K562 (cell line): Measurements from ENCODE around the gene KLF1. TPM values are rescaled to one million over a fixed set of nuclear protein-coding genes. Genes with fewer than 3 reads are reported as not detected.

Experiments
- CBX2 ChIP-seq: fragments of 200-600 bp; sonication (generic); IDR thresholded peaks from one replicate; pipeline ENCODE4 v1.6.1; 2012; ENCODE audit warnings: mild to moderate bottlenecking, low read length, inconsistent platforms; ENCODE audit not compliant: insufficient read depth, poor library complexity, severe bottlenecking
- CBX3 ChIP-seq, 2 experiments: IDR thresholded peaks; 1 replicate in 1 of 2; 2 replicates in 1 of 2; pipeline ENCODE4 v1.6.1; 2012; ENCODE audit warnings: inconsistent platforms in 2 of 2, low read length in 2 of 2, borderline replicate concordance in 1 of 2, control low read depth in 1 of 2
- CUX1 ChIP-seq: fragments of 200-800 bp; sonication (Bioruptor generic); IDR thresholded peaks from 2 replicates; pipeline ENCODE4 v1.6.1; 2016; ENCODE audit warnings: missing genetic modification characterization, missing compliant biosample characterization
- FOXK1 ChIP-seq: sonication (generic); formaldehyde crosslinking; IDR thresholded peaks from 2 replicates; pipeline ENCODE4 v1.8.0; 2022; ENCODE audit warnings: missing genetic modification reagents, mild to moderate bottlenecking, borderline replicate concordance
- JUND ChIP-seq, 2 experiments: IDR thresholded peaks; 2 replicates in 1 of 2; 3 replicates in 1 of 2; pipeline ENCODE4 v1.6.1; 2011; ENCODE audit warnings: borderline replicate concordance in 2 of 2, low read depth in 2 of 2, low read length in 2 of 2, improper control_type of control experiment in 1 of 2, missing biosample characterization in 1 of 2, missing genetic modification characterization in 1 of 2, missing genetic modification reagents in 1 of 2
- MECOM ChIP-seq: fragments of 250-450 bp; sonication (Bioruptor Pico); IDR thresholded peaks from 2 replicates; pipeline ENCODE4 v1.8.0; 2022; ENCODE audit warnings: inconsistent platforms
- MYBL2 ChIP-seq, 2 experiments: fragments of 450-650 bp in 1 of 2; sonication (generic) in 1 of 2; formaldehyde crosslinking in 1 of 2; IDR thresholded peaks; 2 replicates each; pipeline versions ENCODE4 v1.6.1 to v1.8.1; 2017 to 2022; ENCODE audit warnings: borderline replicate concordance in 1 of 2, inconsistent platforms in 1 of 2, low read depth in 1 of 2, mild to moderate bottlenecking in 1 of 2, missing genetic modification reagents in 1 of 2, moderate library complexity in 1 of 2
- MYC ChIP-seq, 2 experiments: fragments of 250-450 bp in 1 of 2; sonication (Bioruptor Pico) in 1 of 2; IDR thresholded peaks; 2 replicates each; pipeline versions ENCODE4 v1.5.1 to v1.6.1; 2012 to 2021; ENCODE audit warnings: low read depth in 2 of 2, borderline replicate concordance in 1 of 2, improper control_type of control experiment in 1 of 2, low read length in 1 of 2, mild to moderate bottlenecking in 1 of 2, moderate library complexity in 1 of 2
- POLR2AphosphoS5 ChIP-seq: IDR thresholded peaks from 2 replicates; pipeline ENCODE4 v1.6.1; 2011; ENCODE audit warnings: mild to moderate bottlenecking, low read depth, low read length, moderate library complexity; ENCODE audit not compliant: control insufficient read depth, insufficient read depth
- PRPF4 ChIP-seq: fragments of 200-400 bp; formaldehyde crosslinking; IDR thresholded peaks from one replicate; pipeline ENCODE4 v1.6.1; 2017; ENCODE audit warnings: low read length, low read depth, mild to moderate bottlenecking; ENCODE audit not compliant: insufficient read depth, poor library complexity, severe bottlenecking
- SREBF2 ChIP-seq: sonication (generic); formaldehyde crosslinking; IDR thresholded peaks from 2 replicates; pipeline ENCODE4 v1.4.0; 2020; ENCODE audit warnings: mild to moderate bottlenecking, missing genetic modification reagents
- ZBED1 ChIP-seq: IDR thresholded peaks from 2 replicates; pipeline ENCODE4 v1.6.1; 2014
- ZBTB7A ChIP-seq: IDR thresholded peaks from 2 replicates; pipeline ENCODE4 v1.6.1; 2011; ENCODE audit warnings: low read depth, mild to moderate bottlenecking, low read length, moderate library complexity, borderline replicate concordance; ENCODE audit not compliant: control insufficient read depth
- ZBTB8A ChIP-seq: fragments of 450-650 bp; IDR thresholded peaks from 2 replicates; pipeline ENCODE4 v1.6.1; 2018; ENCODE audit warnings: mild to moderate bottlenecking, moderate library complexity; ENCODE audit not compliant: partially characterized antibody
- ZNF561 ChIP-seq: fragments of 450-650 bp; formaldehyde crosslinking; conservative IDR thresholded peaks from 2 replicates; pipeline ENCODE4 v1.4.0; 2020; ENCODE audit warnings: mild to moderate bottlenecking, moderate library complexity
- ZNF766 ChIP-seq: fragments of 200-800 bp; sonication (Bioruptor generic); conservative IDR thresholded peaks from 2 replicates; pipeline ENCODE4 v1.6.1; 2016; ENCODE audit warnings: missing genetic modification characterization, missing compliant biosample characterization
- polyA plus RNA-seq, 8 experiments: library from polyadenylated mRNA; depleted of rRNA in 4 of 8; stranded (reverse) in 5 of 8; unstranded in 3 of 8; fragments of >200 nt; fragmentation: Nextera tagmentation in 2 of 8; fragmentation: Illumina TruSeq in 1 of 8; extraction: Ambion mirVana in 2 of 8; extraction: Trizol in 1 of 8; gene quantifications; 2 replicates each; pipeline versions ENCODE4 v1.2.1 to v1.2.3, GENCODE V29; 2011 to 2014; ENCODE audit warnings: inconsistent platforms in 1 of 8, missing spikeins in 1 of 8
- total RNA-seq, 7 experiments: library from RNA; depleted of rRNA in 6 of 7; stranded (reverse); fragments of >200 nt in 6 of 7; fragmentation: Illumina TruSeq in 2 of 7; extraction: Trizol in 2 of 7; gene quantifications; 2 replicates each; pipeline versions ENCODE4 v1.2.1 to v1.2.3, GENCODE V29; 2011 to 2021; ENCODE audit warnings: low replicate concordance in 1 of 7
- TF ChIP-seq, protein P1 (sequence below), 2 experiments: fragments of 250-450 bp in 1 of 2; fragments of 450-650 bp in 1 of 2; sonication (Bioruptor Pico) in 1 of 2; IDR thresholded peaks; 2 replicates each; pipeline versions ENCODE4 v1.6.1 to v1.8.0; 2016 to 2021; ENCODE audit warnings: mild to moderate bottlenecking in 2 of 2, moderate library complexity in 2 of 2, missing compliant biosample characterization in 1 of 2, missing genetic modification characterization in 1 of 2

Gene KLF1
- total and polyA plus RNA-seq, 9 of the 15 experiments (the other 6 are each of a cell fraction or from before 2014, with no cell fraction given) = 8.4 to 163 (median 47.3) TPM

DNA sequence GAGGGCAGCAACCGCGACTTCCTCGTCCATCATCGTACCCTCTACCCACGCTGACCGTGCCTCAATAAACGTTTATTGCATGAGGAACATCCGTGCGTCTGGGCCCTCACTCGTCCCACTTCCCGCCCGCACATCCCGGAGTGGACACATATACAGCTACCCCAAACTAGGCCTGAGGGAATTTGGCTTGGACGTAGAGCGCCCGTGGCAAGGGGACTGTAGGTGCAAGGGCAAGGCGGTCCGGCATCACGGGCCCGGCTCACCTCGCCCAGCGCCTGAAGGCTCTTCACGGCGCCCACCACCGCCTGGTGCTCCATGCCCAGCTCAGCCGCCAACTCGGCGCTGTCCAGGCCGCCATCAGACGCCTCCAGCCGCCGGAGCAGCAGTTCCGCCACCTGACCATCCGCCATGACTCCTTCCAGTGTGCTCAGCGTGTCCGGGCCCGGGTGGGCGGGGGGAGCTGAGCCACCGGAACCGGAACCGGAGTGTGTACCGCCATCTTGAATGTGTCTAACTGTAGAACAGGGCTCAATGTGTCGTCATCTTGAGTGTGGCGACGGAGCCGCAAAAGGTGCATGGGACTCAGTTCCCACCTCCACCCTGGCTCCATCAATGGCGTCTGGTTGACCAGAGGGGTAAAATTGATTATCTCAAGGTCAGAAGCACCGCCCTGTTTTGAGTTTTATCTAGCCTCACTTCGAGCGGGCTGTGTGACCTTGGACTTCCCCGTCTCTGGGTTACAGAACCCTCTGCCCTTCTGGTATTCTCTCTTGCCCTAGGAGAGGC lies 46.5 kb upstream of the KLF1 start, which contains the start of gene FARSA (continued):
- TF ChIP-seq, protein P1, sequence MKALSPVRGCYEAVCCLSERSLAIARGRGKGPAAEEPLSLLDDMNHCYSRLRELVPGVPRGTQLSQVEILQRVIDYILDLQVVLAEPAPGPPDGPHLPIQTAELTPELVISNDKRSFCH (CRISPR knock-in tag; IDR thresholded peaks at IDR 0.05) = no peak
- TF ChIP-seq, protein P1 (tag; IDR thresholded peaks at IDR 0.05) = peak; percentile 29; the same call in 1 of the 2 replicates
- TF ChIP-seq CBX2 (no peak), SREBF2 (CRISPR knock-in tag) (no peak), ZBTB8A (no peak), PRPF4 (peak; percentile 53), JUND (IDR thresholded peaks at IDR 0.05; ENCODE audit: borderline replicate concordance, low read depth, low read length) (peak; percentile 58; the same call in 1 of the 2 replicates), JUND (tag; IDR thresholded peaks at IDR 0.05; ENCODE audit: borderline replicate concordance, low read depth, low read length) (no peak; the same call in 2 of the 3 replicates), MYBL2 (IDR thresholded peaks at IDR 0.05; ENCODE audit: low read depth) (no peak), MYBL2 (CRISPR knock-in tag; IDR thresholded peaks at IDR 0.05; ENCODE audit: borderline replicate concordance) (no peak), MECOM (CRISPR knock-in tag) (no peak), ZBED1 (0 out of 2 replicates have a peak, but pooled peaks have one; percentile 50), POLR2AphosphoS5 (peak; percentile 89), MYC (IDR thresholded peaks at IDR 0.05; ENCODE audit: low read depth, low read length) (peak; percentile 98), MYC (CRISPR knock-in tag; IDR thresholded peaks at IDR 0.05; ENCODE audit: borderline replicate concordance, low read depth) (peak; percentile 72; the same call in 1 of the 2 replicates), CUX1 (CRISPR knock-in tag) (no peak; the same call in 1 of the 2 replicates), FOXK1 (peak; percentile 8; the same call in 1 of the 2 replicates), ZNF561 (CRISPR knock-in tag) (no peak), ZNF766 (CRISPR knock-in tag) (peak; percentile 86), ZBTB7A (peak; percentile 40; the same call in 1 of the 2 replicates), CBX3 (IDR thresholded peaks at IDR 0.05; ENCODE audit: borderline replicate concordance in 1 of 2, low read length in 2 of 2) (0 out of 3 replicates have a peak, but pooled peaks of 1 of the 2 experiments have one; percentile 11)
